HK-2 (cell line): Measurements from ENCODE around the gene CALY.
"Not testable (repeated sequence)": the region's sequence is repeated elsewhere in the genome, so short reads cannot be mapped to it uniquely, and the experiment has no call there.

ENCODE experiments used
- DNase-seq: peaks from one replicate; pipeline ENCODE4 v3.0.0-alpha.2; 2018; ENCODE audit not compliant: unreplicated experiment

Gene CALY, protein sequence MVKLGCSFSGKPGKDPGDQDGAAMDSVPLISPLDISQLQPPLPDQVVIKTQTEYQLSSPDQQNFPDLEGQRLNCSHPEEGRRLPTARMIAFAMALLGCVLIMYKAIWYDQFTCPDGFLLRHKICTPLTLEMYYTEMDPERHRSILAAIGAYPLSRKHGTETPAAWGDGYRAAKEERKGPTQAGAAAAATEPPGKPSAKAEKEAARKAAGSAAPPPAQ

DNA sequence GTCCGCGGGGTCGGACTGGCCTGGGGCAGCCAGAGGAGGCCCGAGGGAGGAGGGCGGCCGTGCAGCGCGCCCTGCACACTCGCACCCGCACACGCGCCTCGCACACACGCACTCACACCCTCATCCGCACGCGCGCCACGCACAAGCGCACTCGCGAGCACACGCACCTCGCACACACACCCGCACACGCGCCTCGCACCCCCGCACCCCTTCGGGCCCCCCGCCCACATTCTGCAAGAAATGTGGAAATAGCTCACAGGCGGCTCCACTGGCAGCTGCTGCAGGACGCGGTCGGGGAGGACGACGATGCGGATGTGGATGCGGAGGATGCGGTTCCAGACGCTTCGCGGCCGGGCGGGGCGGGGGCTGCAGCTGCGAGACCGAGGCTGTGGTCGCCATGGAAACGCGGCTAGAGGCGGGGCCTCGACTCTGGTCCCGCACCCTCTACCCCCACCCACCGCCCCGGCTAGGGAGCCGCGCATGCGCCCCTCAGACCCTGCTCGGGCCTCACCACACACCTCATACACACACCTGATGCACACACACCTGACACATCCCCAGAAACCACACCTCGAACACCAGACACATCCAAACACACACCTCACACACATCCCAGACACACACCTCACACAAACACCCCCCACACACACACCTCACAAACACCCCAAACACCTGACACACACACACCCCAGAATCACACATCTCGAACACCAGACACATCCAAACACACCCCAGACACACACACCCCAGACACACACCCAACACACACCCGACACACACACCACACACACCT lies at the start of gene CALY:
Gene CALY (minus strand): TSS at position 320 of the 793 bp plus-strand sequence. CDS start 7,907 bp downstream, outside the sequence.
- DNase-seq = no peak

DNA sequence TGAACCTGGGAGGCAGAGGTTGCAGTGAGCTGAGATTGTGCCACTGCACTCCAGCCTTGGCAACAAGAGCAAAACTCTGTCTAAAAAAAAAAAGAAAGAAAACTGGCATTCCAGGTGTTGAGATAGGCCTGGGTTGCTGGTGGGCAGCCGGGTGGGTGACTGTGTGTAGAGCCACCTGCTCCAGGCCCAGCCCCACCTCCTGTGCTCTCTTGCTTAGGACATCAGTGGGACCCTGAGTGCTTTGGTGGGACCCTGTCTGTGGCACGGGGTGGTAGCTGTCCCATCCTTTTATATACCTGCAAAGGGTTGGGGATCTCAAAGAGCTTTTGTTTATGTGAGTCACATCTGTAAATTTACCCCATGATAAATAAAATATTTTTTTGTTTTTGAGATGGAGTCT lies 48.5 kb upstream of the CALY start:
- no peak for DNase-seq

DNA sequence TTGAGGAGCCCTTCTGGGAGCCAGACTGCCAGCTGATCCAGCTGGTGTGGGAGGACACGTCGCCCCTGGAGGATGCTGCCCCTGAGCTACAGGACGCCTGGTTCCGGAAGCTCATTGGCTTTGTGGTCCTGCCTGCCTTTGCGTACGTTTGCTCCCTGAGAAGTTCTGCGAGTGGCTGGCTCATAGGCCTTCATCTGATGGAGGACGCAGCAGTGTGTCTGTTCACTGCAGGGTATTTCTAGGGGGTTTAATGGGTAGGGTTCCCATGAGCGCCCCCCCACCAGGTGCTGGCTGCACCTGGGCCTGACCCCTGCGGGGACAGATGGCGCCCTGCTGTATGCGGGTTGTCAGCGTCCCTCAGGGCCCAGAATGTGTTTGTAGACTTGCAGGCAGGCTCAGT lies 47.4 kb upstream of the CALY start:
- DNase-seq = no peak

DNA sequence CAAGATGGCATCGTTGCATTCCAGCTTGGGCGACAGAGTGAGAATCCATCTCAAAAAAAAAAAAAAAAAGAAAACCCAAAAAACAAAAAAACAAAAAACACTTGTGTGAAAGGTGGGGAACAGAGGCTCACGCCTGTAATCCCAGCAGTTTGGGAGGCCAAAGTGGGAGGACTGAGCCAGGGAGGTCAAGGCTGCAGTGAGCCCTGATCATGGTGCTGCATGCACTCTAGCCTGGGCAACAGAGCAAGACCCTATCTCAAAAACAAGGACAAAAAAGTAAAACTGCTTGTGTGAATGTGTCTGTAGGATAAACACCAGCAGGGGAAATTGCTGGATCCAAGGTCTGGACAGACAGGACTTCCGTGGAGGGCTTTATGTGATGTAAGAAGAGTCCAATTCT lies 46.9 kb upstream of the CALY start:
- DNase-seq = no peak

- DNase-seq = no peak
Measured at GRCh38 chr10:133381036-133381435, 44.3 kb upstream of the CALY start.

DNA sequence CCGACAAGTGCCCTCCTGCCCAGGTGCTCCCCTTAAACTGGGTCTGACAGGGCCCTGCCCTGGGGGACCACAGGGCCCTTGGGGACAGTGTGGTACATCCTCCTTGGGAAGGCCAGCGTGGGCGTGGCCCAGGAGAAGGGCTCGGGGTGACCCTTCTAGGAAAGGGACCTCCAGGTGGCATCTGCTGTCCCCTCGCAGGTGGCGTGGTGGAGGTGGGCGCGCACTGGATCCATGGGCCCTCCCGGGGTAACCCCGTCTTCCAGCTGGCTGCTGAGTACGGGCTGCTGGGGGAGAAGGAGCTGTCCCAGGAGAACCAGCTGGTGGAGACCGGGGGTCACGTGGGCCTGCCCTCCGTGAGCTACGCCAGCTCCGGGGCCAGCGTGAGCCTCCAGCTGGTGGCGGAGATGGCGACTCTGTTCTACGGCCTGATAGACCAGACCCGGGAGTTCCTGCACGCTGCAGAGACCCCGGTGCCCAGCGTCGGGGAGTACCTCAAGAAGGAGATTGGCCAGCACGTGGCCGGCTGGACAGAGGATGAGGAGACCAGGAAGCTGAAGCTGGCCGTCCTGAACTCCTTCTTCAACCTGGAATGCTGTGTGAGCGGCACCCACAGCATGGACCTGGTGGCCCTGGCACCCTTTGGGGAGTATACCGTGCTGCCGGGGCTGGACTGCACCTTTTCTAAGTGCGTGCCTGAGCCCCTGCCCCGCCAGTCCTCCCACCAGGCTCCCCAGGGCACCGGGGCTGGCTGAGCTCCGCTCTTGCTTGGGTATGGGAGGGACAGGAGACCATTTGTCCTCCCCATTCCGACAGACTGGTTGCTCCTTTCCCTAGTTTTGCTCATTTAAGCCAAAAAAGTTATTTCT lies 43.3 kb upstream of the CALY start:
- no peak for DNase-seq

- peak; percentile 65 for DNase-seq
Measured at GRCh38 chr10:133379152-133379800, 42.6 kb upstream of the CALY start, which contains the start of gene PAOX. Gene PAOX (plus strand): TSS chr10:133379262. CDS start chr10:133379317, 55 bp downstream.

- DNase-seq = peak; percentile 51
Measured at GRCh38 chr10:133378251-133379096, 41.8 kb upstream of the CALY start.

DNA sequence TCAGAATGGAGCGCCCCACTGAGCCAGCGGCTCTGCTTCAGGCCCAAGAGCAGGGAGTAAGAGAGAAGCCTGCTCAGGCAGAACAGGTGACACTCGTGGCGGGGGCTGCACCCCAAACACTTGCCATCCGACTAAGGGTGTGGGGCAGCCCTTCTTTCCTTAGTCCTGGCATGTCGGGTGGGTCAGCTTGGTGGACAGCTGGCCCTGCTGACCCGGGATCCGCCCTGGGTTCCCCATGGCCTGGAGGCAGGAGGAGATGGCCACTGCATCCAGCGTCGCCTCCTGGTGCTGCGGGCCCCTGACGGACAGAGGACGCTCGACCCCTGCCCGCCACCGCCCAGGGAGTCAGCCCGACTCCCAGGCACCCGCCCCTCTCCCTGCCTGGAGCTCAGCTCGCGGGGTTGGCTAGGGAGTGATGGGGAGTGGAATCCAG lies 41.1 kb upstream of the CALY start:
- no peak for DNase-seq

GRCh38 chr10:133377025-133377817 lies 40.5 kb upstream of the CALY start:
- no peak for DNase-seq

DNA sequence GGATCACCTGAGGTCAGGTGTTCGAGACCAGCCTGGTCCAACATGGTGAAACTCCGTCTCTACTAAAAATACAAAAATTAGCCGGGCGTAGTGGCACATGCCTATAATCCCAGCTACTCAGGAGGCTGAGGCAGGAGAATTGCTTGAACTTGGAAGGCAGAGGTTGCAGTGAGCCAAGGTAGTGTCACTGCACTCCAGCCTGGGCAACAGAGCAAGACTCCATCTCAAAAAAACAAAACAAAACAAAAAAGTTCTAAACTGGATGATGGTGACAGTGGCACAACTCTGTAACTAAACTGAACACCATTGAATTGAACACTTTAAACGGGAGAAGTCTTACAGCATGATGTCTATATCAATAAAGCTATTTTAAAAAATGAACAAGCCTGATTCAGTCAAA lies 39.5 kb upstream of the CALY start:
- DNase-seq = not testable (repeated sequence)

GRCh38 chr10:133375357-133376115 lies 38.8 kb upstream of the CALY start:
- DNase-seq = no peak

GRCh38 chr10:133373174-133374090 lies 36.7 kb upstream of the CALY start, which contains the start of gene ECHS1:
Gene ECHS1 (minus strand): TSS chr10:133373354. CDS start chr10:133373333, 21 bp downstream.
- DNase-seq = peak; percentile 96

- DNase-seq = no peak
Measured at GRCh38 chr10:133372507-133372906, 35.8 kb upstream of the CALY start.

DNA sequence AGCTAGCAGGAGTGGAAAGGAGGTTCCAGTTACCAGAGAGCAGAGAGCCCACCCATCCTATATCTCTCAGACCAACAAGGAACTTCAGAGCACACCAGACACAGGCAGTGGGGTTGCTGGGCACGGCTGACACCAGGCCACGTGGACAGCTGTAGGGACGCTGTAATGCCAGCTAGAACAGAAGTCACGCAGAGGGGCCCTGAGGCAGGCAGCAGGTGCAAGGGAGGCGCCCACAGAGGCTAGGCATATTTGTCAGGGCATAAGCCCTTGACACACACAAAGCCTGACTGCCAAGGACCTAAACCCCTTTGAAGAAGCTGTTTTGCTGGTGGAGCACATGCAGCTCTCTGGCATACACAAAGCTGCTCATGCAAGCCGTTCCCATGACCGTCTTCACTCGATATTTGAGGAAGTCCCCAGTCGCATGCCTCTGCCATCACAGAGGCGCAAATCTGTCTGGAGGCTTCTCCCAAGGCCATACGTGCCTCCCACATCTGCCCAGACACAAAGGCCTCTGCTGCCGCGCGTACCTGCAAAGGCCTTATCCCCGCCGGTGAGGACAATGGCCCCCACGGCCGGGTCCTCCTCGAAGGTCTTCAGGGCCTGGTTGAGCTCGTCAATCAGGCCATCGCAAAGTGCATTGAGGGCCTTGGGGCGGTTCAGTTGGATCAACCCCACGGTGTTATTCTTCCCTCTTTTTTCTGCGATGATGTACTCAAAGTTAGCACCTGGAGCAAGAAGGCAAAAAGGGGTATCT lies 33.5 kb upstream of the CALY start:
- DNase-seq = no peak

DNA sequence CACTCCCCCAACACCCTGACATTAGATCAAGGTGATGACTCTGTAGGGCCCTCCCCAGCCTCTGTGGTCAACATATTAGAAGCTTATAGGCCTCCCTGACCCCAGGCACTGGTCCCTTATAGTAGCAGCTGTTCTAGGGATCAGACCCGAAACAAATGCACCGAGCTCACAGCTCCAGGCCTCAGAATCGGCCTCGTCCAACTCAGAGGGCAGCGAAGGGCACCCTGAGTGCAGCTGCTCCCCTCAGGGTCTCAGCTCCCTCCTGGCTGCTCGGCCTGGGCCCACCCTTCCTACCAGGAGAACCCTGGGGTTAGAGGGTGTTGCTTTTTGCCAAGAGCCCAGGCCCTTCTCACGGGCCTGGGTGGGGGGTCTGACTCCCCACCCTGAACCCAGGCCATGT lies 31.5 kb upstream of the CALY start:
- DNase-seq = no peak

DNA sequence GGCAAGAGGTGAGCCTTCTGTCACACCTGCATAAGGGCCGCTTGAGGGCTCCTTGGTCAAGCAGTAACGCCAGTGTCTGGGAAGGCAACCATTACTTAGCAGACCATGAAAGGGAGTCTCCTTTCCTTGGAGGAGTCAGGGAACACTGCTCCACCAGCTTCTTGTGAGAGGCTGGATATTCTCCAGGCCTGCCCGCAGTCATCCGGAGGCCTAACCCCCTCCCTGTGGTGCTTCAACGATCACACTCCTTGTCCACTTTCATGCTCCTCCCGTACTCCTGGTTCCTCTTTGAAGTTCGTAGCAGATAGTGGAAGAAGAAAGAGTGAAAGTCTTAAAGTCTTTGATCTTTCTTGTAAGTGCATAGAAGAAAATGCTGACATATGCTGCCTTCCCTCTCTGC lies 30.8 kb upstream of the CALY start:
- DNase-seq = not testable (repeated sequence)
